ENCODE measurements around the gene ACE. TPM values are rescaled to one million over a fixed set of nuclear protein-coding genes. Genes with fewer than 3 reads are reported as not detected.

ACE gene
- total RNA-seq, 1 donor from 2014 or later: 9.6 TPM

DNA sequence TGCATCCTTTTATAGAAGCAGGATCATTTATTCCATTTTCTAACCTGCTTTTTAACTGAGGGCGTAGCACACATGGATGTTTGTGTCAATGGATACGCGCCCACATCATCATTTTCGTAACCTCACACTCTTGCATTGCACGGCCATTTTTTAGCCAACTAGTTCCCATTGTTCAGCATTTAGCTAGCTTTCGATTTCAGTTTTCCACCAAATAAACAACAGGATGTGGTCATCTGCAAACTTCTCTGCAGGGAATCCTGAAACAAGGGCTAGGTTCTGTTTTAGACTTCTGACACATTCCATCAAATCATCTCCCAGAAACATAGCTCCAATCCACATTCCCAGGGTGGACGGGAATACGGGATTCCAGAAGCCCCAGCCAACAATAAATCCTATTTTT is 37.2 kb upstream of the ACE start:
- no peak for DNase-seq (ENCODE audit: extremely low spot score in 2 of 2)
- H3K4me3 ChIP-seq: no peak overlapping the region

DNA sequence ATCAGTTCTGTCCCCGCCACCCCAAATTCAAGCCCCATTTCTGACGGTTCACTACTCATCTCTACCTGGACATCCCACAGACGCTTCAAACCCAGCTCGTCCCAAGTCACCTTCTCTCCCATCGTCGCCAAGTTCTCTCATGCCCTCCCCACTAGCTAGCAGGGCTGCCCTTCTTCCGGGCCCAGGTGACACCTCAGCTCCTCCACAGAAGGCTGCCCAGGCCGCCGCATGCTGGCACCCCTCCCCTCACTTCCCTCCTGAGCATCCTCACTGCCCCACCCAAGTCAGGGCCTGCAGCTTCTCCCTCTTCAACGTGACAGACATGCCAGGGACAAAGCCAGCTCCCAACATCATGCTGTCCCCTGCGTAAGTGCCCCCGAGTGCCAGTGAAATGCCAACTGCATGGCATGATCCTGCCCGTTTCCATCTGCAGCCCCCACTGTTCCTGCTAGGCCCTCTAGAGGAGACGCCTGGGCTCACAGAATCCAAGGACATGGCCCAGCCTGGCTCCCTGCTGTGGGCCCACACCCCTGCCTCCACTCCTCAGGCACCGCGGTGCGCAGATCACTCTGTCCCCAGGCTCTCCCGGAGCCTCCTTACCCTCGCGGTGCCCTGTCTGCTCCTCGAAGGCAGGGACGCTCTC is 36.6 kb upstream of the ACE start:
- TF ChIP-seq POLR2AphosphoS5 (IDR thresholded peaks at IDR 0.05; ENCODE audit: insufficient read depth in 1 of 2, low read depth in 1 of 2) (no peak), CTCF (IDR thresholded peaks at IDR 0.05) (no peak), POLR2A (IDR thresholded peaks at IDR 0.05) (no peak)
- no peaks in the 10 kb centered on the region for H3K9me3 ChIP-seq
- no peaks in the 10 kb centered on the region for H3K27me3 ChIP-seq
- H3K27ac ChIP-seq: peak overlapping the region; percentile 48
- intact Hi-C loops (cut with DNase I): loop anchor here (10.0 kb wide), 1 partner anchor 105 kb away; no protein-coding TSS in a partner anchor
- peaks cover 59% of the 10 kb centered on the region for H3K4me1 ChIP-seq
- H3K4me3 ChIP-seq: no peak overlapping the region
- H3K36me3 ChIP-seq: no peaks in the 10 kb centered on the region
- DNase-seq (ENCODE audit: extremely low spot score in 2 of 2): no peak

More for the DNA sequence above, 37.2 kb upstream of the ACE start:
- Histone ChIP-seq H3K36me3 (no peaks in the 10 kb centered on the region), H3K4me1 (peaks cover 59% of the 10 kb centered on the region), H3K27me3 (no peaks in the 10 kb centered on the region), H3K9me3 (no peaks in the 10 kb centered on the region), H3K27ac (peak overlapping the region; percentile 48)
- intact Hi-C loops (cut with DNase I): loop anchor here (5.0 to 10.0 kb wide), 2 partner anchors 105 to 163 kb away; partner anchors contain the start of gene TACO1
- TF ChIP-seq CTCF (IDR thresholded peaks at IDR 0.05): no peak
- TF ChIP-seq POLR2A (IDR thresholded peaks at IDR 0.05): no peak
- TF ChIP-seq POLR2AphosphoS5 (IDR thresholded peaks at IDR 0.05; ENCODE audit: insufficient read depth in 1 of 2, low read depth in 1 of 2): no peak

DNA sequence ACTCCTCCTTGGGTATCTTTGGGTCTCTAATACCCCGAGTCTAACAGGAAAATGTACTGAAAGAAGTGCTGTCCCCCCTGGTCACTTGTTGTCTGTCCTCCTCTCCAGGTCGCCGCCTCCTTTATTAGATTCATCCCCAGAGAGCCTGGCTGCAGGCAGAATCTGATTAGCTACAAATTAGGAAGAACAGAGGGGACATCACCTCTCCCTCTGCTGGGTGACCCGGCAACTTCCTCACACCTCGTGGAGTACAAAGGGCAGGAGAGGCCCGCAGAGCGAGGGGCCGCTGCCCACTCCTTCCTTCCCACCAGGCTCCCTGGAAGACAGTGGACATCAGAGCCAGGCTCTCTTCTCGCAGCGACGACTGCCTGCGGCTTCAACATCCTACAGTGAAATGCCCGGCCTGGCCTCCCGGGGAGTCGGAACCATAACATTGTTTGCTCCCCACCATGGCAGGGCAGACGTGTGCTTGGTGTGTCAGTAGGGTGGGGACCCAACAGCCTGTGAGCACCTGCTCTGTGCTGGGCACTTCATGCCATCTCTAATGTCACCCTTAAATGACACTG is 36.0 kb upstream of the ACE start:
- peaks cover 58% of the 10 kb centered on the region for H3K4me1 ChIP-seq

GRCh38 chr17:63441654-63442053 is 35.2 kb upstream of the ACE start:
- Histone ChIP-seq H3K9me3 (no peaks in the 10 kb centered on the region), H3K36me3 (no peaks in the 10 kb centered on the region), H3K4me3 (no peak overlapping the region), H3K4me1 (peaks cover 53% of the 10 kb centered on the region), H3K27ac (no peak overlapping the region), H3K27me3 (no peaks in the 10 kb centered on the region)
- DNase-seq (ENCODE audit: extremely low spot score in 2 of 2): no peak
- TF ChIP-seq CTCF (IDR thresholded peaks at IDR 0.05) (no peak), POLR2AphosphoS5 (IDR thresholded peaks at IDR 0.05; ENCODE audit: insufficient read depth in 1 of 2, low read depth in 1 of 2) (no peak), POLR2A (IDR thresholded peaks at IDR 0.05) (no peak)
- intact Hi-C loops (cut with DNase I): loop anchor here (10.0 kb wide), 1 partner anchor 103 kb away; no protein-coding TSS in a partner anchor

More for the DNA sequence above, 36.0 kb upstream of the ACE start:
- Histone ChIP-seq H3K27ac (peak overlapping the region; percentile 48), H3K36me3 (no peaks in the 10 kb centered on the region), H3K4me3 (no peak overlapping the region), H3K27me3 (no peaks in the 10 kb centered on the region), H3K9me3 (no peaks in the 10 kb centered on the region)
- DNase-seq (ENCODE audit: extremely low spot score in 2 of 2): no peak
- no peak for TF ChIP-seq POLR2AphosphoS5 (IDR thresholded peaks at IDR 0.05; ENCODE audit: insufficient read depth in 1 of 2, low read depth in 1 of 2)
- TF ChIP-seq POLR2A (IDR thresholded peaks at IDR 0.05): no peak
- TF ChIP-seq CTCF (IDR thresholded peaks at IDR 0.05): no peak
- intact Hi-C loops (cut with DNase I): loop anchor here (10.0 kb wide), 1 partner anchor 104 kb away; no protein-coding TSS in a partner anchor

GRCh38 chr17:63442074-63442473 is 34.8 kb upstream of the ACE start:
- H3K4me1 ChIP-seq: peaks cover 53% of the 10 kb centered on the region
- H3K27me3 ChIP-seq: no peaks in the 10 kb centered on the region
- no peaks in the 10 kb centered on the region for H3K9me3 ChIP-seq
- intact Hi-C loops (cut with DNase I): loop anchor here (10.0 kb wide), 1 partner anchor 103 kb away; no protein-coding TSS in a partner anchor
- H3K4me3 ChIP-seq: no peak overlapping the region
- DNase-seq (ENCODE audit: extremely low spot score in 2 of 2): no peak
- H3K27ac ChIP-seq: no peak overlapping the region
- no peaks in the 10 kb centered on the region for H3K36me3 ChIP-seq
- TF ChIP-seq POLR2A (IDR thresholded peaks at IDR 0.05): no peak
